DMS114 treated with DMSO at 0.1 percent for 48 hours (cell line): ENCODE results near the gene OPTC.
"Not testable (repeated sequence)": the region's sequence is repeated elsewhere in the genome, so short reads cannot be mapped to it uniquely, and the experiment has no call there.

Experiments
- DNase-seq: peaks from one replicate; lab custom pipeline; 2025; ENCODE audit not compliant: unreplicated experiment; lab: John Stamatoyannopoulos, UW

Gene OPTC

DNA sequence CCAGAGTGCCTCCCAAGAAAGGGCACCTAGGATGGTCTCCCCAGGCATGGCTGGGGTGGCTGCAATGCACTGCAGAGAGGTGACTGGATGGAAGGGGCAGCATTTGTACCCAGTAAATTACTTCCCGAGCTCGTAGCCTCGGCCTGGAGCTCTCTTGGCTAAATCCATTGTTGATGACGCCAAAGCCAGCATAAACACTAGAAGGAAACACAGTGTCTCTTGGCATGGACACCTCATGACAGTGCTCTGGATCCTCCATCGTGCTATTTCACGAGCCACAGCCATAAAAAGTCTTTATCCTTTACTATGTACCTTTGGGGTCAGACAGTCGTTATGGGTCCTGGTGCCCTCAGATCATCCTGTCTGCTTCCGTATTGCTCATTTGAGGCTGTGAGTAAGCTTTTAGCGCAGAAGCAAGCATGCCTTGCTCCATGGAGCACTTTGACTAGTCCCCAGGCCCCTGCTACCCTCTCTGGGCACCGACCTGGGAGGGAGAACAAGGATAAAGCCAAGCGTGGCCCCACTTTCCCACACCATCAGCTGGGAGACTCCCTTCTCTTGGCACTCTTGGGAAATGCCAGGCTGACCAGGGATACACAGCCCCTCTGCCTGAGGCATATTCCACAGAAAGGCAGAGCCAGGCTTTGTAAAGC is 28.7 kb upstream of the OPTC start:
- DNase-seq = no peak

DNA sequence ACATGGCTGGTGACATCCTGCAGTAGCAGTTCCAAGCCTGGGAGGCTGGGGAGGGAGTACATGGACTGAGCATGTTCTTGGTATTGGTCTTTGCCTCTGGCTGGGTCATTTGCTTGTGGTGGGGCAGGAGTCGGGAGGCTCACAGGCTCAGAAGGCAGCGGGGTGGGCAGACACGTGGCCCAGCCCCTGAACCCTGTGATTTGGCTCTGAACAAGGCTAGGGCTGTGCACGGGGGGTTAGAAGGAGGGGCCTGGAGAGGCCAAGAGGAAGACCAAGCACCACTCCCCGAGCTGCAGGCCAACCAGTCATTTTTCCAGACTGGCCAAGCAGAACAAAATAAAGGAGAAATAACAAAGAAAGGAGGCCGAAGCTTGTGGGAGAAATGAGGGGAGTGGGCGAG is 28.0 kb upstream of the OPTC start:
- DNase-seq = no peak

DNA sequence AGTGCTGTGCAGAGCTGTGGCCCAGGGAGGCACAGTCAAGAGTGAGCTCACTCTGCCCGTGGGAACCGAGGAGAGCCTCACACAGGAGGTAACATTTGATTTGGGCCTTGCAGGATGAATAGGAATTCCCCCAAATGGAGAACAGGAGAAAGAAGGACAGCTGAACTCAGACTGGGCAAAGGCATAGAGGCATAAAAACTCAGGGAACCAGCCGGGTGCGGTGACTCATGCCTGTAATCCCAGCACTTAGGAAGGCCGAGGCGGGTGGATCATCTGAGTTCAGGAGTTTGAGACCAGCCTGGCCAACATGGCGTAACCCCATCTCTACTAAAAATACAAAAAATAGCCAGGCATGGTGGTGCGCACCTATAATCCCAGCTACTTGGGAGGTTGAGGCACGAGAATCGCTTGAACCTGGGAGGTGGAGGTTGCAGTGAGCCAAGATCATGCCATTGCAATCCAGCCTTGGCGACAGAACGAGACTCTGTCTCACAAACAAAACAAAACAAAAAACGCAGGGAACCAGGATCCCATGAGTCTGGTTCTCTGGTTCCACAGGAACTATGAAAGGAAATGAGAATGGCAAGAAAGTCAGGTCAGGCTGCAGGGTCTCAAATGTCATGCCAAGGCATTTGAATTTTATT is 26.9 kb upstream of the OPTC start:
- DNase-seq = not testable (repeated sequence)

DNA sequence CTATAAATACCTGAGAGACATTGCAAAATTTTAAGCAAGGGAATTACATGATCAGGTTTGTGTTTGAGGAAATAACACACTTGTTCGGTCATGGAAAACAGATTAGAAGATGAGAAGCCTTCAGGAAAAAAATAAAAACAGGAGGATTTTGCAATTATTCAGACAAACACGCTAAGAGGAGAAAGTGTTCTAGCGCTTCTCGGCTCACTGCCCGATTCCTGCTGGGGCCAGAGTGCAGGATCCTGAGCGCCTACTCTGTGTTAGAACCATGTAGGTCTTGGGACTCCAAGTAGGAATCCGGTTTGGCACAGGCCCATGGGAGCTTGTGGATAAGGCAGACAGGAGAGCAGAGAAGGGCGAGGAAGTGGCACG is 26.4 kb upstream of the OPTC start:
- no peak for DNase-seq

DNA sequence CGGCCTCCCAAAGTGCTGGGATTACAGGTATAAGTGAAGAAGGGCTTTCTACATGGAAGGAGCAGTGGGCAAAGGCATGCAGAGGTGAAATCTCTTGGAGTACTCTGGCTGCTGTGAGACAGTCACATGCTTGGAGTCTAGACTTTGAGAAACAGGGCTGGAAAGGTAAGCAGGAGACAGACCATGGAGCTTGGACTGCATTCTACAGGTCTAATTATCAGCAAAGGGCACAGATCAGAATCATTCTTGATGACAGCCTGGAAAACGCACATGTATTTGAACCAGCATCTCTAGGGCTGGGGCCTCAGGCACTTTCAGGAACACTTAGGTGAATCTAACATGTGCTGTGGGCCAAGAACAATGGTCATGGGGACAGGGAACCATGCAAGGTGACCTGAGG is 25.6 kb upstream of the OPTC start:
- no peak for DNase-seq

DNA sequence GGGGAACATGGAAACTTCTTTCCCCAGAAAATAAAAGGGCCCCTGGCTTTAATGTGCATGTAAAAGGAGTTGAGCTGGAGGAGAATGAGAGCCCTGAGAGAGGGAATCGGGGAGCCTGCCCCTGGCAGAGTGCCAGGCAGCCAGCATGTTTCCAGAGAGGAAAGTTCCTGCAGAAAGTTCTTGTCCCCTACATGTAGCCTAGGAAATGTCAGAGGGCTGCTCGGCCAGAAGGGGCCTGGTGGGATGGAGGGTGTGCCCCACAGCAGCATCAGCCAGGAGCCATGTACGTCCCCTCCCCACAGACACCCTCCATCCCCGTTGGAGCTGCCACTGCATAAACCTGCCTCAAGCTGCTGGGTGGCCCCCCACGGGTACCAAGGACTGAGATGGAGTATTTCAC is 23.7 kb upstream of the OPTC start:
- DNase-seq = no peak

DNA sequence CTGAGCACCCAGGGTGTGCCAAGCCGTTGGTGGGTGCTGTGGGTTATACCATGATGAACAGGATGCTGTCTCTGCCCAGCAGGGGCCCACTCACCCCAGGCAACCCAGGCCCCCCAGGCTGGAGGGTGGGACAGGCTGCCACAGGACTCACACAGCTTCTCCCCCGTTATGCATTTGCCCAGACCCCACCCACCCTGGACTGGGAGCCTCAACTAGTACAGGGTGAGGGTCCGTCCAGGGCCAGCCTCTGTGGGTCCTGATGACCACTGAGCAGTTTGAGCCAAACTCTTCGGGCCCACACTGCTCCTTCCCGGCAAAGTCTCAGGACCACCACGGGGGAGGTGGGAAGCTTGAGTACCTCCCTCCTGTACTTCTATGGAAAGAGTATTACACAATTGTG is 22.1 kb upstream of the OPTC start:
- no peak for DNase-seq

DNA sequence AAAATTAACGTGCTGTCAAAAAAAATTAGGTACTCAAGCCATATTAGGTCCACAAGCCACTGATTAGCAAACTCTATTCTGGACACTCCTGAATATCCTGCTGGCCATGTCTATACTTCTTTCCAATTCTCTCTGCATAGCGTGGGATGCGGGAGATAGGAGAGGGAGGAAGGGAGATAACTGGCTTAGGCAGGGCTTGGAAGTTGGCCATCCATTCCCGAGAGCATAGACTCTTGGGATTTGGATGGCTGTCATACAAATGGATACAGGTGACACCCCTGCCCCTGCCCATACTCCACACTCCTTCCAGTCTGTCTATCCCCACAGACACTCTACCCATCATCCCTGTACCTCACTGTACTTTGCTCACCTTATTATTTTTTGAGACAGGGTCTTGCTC is 20.7 kb upstream of the OPTC start:
- DNase-seq = no peak

DNA sequence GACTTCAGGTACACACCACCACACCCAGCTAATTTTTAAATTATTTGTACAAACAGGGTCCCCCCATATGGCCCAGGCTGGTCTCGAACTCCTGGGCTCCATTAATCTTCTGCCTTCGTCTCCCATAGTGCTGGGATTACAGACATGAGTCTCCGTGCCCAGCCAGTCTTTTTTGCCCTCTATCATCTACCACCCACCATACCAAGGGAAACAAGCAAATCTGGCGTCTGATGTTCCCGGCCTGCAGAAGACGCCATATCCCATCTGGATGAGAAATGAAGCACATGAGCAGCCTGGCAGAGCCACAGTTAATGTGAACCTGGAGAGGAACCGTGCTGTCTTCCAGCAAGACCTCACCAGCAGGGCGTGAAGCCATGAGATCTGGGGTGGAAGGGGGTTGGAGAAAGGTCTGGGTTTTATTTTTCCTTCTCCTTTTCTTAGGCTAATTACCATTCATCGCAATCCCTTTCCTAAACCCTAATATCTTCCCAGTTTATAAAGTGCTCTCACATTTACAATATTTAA is 20.1 kb upstream of the OPTC start:
- DNase-seq = no peak

DNA sequence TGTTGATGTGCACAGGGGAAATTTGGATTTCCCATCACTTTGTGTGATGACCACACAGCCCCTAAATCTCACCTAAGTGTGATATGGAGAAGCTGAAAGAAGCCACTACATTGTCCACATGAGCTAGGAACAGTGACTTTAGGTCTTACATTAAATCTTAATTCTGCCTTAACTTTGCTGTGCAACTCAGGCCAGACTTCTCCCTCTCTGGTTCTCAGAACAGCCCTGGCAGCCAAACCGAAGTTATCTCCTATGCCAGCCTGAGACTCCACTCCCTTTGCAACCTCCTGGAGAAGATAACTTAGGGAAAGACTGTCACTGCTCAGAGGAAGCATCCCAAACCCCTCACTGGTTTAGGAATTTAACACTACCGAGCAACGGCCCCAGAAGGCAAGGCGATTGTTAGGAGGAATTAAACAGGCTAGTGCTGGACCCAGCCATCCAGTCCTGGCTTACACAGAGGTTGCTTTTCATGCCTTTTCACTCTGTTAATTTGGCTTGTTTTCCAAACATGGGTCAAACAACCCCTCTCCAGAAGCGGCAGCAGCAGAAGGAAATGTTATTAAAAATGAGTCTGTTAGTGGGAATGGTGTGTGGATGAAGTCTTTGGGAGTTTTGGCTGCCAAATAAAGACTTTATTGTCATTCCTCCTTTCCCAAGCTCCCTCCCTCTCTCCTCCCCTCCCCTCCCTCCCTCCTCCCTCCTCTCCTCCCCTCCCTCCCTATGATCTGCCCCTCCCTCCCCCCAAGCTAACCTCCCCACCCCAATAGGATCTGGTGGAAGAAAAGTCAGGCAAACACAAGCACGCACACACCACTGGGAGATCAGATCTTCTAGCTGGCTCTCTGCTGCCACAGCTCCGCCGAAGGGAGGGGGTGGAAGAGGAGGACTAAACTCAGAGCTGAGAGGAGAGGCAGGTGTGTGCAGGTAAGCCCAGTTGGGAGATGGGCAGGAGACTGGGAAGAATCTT is 18.7 kb upstream of the OPTC start, which contains the start of gene PRELP:
Gene PRELP, plus strand, starts transcription at position 795 of the 970 bp plus-strand sequence. CDS start 7,379 bp downstream, outside the sequence.
- no peak for DNase-seq

DNA sequence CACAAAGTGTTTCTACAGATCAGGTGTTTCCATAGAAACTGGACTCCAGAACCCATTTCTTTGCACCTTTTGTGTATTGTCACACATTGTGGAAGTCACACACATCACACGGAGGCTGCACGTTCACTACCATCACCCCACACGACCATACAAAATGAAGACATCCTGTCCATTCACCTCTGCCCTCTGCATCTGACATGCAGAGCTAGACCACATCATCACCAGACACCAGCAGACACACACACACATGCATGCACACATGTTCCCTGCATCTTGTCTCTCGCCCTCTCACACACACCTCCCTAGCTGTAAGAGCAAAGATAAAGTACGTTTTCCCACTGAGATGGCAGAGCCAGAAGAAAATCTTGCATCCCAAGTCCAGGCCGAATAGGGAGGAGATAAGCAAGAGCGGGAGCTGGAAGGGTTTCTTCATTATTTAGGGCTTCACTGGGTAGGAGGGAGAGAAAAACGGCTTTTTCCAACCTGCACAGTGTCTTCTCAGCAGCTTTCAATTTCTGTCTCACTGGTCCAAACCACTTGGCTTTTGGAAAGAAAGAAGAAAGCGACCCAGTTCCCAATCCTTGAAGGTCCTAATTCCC is 17.6 kb upstream of the OPTC start:
- DNase-seq = no peak

DNA sequence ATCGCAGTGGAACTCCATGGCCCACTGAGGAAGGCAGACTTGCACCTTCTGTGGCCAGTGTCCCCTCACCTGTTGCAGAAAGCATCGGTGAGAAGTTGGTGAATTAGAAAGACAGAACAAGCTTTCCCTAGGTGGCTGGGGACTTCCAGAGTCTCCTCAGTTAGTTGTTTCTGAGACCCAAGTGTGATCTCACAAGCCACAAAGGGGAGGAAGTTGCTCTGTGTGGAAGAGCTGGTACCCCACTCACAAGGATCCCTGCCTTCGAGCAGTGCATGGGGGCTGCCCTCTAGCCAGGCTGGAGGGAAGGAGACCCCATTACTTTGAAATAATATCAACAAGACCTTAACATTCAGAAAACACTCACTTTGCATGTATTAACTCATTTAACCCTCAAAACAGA is 16.2 kb upstream of the OPTC start:
- DNase-seq = no peak

DNA sequence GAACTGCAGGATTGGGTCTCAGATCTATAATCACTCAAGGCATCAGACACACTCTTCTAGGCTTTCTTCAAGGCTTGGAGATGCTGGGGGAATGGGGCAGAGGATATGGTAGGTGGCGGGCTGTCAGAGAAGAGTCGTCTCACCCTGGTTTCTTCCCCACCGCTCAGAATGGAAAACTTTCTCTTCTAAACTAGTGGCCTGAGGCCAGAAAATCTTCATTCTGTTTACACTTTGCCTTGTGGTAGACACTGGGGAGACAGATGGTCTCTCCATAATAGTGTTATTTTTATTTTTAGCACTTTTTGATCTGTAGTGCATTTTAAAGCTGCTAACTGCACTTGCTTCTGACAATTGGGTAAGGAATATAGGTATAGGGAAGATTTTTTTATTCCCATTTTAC is 15.7 kb upstream of the OPTC start:
- DNase-seq = no peak

DNA sequence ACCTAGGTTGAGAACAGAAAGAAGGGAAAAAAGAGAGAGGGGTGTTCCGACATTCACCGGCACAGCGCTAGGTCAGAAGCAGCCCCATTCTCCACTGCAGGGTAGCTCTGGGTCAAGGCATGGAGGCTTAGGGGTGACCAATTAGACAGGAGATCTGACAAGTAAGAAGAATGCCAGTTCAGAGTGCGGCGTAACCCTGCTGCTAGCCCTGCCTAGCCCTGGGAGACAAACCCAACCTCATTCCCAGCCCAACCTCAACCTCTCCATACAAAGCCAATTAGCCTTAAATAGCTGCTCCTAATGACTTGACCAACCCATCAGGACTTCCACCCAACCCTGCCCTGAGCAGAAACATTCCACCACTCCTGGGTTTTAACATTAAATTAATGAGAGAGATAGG is 15.0 kb upstream of the OPTC start:
- no peak for DNase-seq

DNA sequence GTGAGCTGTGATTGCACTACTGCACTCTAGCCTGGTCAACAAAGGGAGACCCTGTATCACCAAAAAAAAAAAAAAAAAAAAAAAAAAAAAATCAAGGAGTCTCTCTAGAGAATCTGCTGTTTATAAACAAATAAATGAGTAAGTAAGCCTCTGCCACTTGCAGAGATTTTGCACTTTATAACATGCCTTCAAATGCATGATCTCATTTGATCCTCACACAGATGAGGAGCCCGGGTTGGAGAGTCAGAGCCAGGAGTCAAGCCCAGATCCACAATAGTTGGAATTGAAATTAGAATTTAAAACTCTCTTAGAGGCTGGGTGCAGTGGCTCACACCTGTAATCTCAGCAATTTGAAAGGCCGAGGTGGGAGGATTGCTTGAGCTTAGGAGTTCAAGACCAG is 14.3 kb upstream of the OPTC start:
- DNase-seq = no peak

DNA sequence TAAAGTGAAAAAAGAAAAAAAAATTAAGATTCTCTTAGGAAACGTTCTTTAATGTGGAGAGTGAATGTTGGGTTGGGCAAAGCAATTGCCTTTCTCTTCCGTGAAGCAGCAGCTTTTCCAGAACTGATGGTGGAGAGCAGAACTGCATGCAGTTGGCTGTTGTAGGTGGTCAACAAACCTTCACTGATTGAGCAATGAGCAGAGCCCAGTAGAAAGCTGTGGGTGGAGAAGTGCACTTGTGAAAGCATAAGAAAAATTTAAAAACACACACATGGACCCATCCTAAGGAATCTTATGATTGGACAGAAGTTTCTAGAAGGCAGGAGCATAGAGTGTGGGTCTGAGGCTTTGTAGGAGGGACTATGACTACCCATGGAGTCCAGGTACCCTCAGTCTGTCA is 13.9 kb upstream of the OPTC start:
- DNase-seq = no peak

DNA sequence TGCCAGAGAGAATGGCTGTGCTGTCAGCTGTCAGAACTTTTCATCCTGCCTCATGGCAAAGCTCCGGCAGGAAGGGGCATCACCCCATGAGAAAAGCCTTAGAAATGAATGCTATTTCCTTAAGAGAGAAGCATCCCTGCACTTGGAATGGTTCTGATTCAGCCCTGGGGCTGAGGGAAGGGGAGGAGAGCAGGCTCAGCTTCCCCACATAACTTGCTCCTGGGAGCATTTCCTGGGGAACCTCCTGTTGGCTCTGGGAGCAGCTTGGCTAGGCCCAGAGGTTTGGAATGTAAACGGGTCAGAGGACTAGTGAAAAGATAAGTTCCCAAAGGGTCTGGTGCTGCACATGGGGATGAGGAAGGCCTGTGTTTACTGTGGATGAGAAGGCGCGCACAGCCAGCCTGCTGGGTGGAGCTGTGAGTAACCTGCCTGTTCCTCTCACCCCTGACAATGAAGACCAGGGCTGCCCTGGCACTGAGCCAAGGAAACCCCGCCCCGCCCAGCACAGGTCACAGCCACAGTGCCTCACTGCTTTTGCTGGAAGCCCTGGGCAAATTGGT is 13.3 kb upstream of the OPTC start:
- DNase-seq = no peak

DNA sequence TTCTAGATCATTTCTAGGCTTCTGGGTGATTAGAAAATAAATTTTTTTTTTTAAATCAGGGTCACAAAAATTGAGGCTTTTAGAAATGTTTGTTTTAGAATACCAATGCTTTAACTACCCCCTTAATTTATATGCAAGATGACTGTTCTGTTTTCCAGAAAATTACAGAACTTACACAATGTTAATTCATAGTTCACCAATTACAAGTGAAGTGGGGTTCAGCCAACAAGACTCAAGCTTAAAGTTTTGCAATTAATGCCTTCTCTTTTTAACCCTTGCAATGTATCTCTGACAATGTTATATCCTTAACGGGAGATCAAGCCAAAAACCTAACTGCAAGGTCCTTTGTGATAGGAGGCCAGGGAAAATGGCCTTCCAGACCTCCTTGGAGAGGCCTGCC is 12.8 kb upstream of the OPTC start:
- no peak for DNase-seq

DNA sequence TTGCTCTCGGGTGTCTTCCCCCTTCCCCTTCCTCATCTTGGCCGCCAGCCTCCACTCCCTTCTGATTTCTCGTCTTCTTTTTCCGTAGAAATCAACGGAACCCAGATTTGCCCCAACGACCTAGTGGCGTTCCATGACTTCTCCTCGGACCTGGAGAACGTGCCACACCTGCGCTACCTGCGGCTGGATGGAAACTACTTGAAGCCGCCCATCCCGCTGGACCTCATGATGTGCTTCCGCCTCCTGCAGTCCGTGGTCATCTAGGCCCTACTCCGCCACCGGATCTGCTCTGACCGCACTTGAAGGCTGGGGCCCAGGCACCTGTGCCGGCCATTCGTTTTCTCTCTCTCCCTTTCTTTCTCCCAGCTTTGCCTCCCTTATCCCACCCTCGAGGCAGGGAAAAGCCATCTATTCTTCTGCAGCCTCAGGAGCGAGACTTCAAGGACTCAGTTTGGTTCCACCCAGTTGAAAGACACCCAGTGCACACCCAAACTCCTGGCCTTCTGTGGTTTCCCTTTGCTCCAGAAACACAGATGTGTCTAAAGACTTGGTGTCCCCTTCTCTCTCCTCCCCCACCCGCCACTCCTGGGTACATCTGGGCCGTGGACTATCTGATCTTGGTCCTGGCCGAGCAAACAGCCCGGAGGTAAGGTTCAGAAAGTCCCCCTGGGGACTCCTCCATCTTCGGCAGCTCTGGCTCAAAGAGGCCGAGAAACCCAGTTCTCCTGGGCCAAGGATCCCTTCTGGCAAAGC is 7.2 kb upstream of the OPTC start:
- DNase-seq = no peak

DNA sequence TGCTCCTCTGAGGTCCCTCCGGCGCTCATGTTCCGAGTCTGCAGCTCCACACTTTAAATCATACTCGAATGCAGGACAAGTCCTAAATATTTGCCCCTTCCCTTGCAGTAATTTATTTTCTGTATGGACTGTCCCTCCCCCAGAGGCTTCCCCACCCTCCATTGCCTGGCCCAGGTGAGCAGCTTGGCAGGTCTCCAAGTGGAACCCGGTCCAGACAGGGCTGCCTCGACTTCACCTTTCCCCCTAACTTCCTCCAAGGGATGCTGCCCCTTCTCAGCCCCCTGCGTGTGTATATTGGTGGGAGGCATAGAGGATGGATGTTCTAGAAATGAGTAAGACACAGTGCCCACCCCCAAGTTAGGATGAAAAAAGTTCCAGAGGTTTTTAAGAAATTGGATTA is 5.4 kb upstream of the OPTC start:
- DNase-seq = no peak
